HG03159 (cell line): ENCODE results near the gene CXCL6.

Experiments used
- ATAC-seq: cut with Tn5 transposase; IDR thresholded peaks from one replicate; pipeline ENCODE4 v1.9.1; 2021; ENCODE audit warnings: mild to moderate bottlenecking, moderate library complexity; ENCODE audit not compliant: unreplicated experiment

Gene CXCL6

GRCh38 chr4:73841243-73841925, 4.9 kb downstream of the CXCL6 start:
- ATAC-seq = no peak

GRCh38 chr4:73842696-73843095, 6.2 kb downstream of the CXCL6 start:
- ATAC-seq = no peak

- no peak for ATAC-seq
Observed at GRCh38 chr4:73843369-73843768, 6.9 kb downstream of the CXCL6 start.

- ATAC-seq = no peak
Observed at GRCh38 chr4:73844345-73844744, 7.9 kb downstream of the CXCL6 start.

- ATAC-seq = no peak
Observed at GRCh38 chr4:73844806-73845205, 8.3 kb downstream of the CXCL6 start.

GRCh38 chr4:73847526-73848182, 11.2 kb downstream of the CXCL6 start:
- ATAC-seq = no peak

GRCh38 chr4:73848183-73848777, 11.8 kb downstream of the CXCL6 start:
- ATAC-seq = no peak

- no peak for ATAC-seq
Observed at GRCh38 chr4:73850261-73850970, 13.9 kb downstream of the CXCL6 start.

- no peak for ATAC-seq
Observed at GRCh38 chr4:73851293-73851692, 14.8 kb downstream of the CXCL6 start.

GRCh38 chr4:73852771-73853170, 16.3 kb downstream of the CXCL6 start:
- ATAC-seq = no peak

GRCh38 chr4:73853246-73853704, 16.8 kb downstream of the CXCL6 start, which contains the start of gene PF4V1:
TSS of gene PF4V1 (plus strand) at chr4:73853296. CDS start at chr4:73853363, 67 bp downstream.
- no peak for ATAC-seq

GRCh38 chr4:73853718-73854473, 17.4 kb downstream of the CXCL6 start:
- no peak for ATAC-seq

- ATAC-seq = no peak
Observed at GRCh38 chr4:73855406-73855805, 18.9 kb downstream of the CXCL6 start.

GRCh38 chr4:73856518-73856917, 20.0 kb downstream of the CXCL6 start:
- ATAC-seq = no peak

- no peak for ATAC-seq
Observed at GRCh38 chr4:73859614-73860088, 23.2 kb downstream of the CXCL6 start.

- ATAC-seq = no peak
Observed at GRCh38 chr4:73860181-73860580, 23.7 kb downstream of the CXCL6 start.

- no peak for ATAC-seq
Observed at GRCh38 chr4:73860917-73861316, 24.4 kb downstream of the CXCL6 start.

GRCh38 chr4:73862322-73862721, 25.8 kb downstream of the CXCL6 start:
- ATAC-seq = no peak

GRCh38 chr4:73864365-73864764, 27.9 kb downstream of the CXCL6 start:
- peak; percentile 49 for ATAC-seq

GRCh38 chr4:73864961-73865360, 28.5 kb downstream of the CXCL6 start:
- no peak for ATAC-seq
